HepG2 (cell line): Measurements from ENCODE around the gene PTGDR2. TPM values are rescaled to one million over a fixed set of nuclear protein-coding genes. Genes with fewer than 3 reads are reported as not detected.
A peak's percentile ranks its signal among the peaks of the same experiment; 100 is the strongest.

ENCODE experiments used
- AHR ChIP-seq: IDR thresholded peaks from 2 replicates; pipeline ENCODE4 v1.6.1; 2018; ENCODE audit warnings: missing genetic modification reagents, missing compliant biosample characterization
- ATF1 ChIP-seq: IDR thresholded peaks from 2 replicates; pipeline ENCODE4 v1.6.1; 2016; ENCODE audit warnings: mild to moderate bottlenecking, control low read depth
- BCL3 ChIP-seq: sonication (generic); formaldehyde crosslinking; IDR thresholded peaks from 2 replicates; pipeline ENCODE4 v1.5.1; 2020; ENCODE audit warnings: mild to moderate bottlenecking, missing genetic modification reagents, moderate library complexity
- CBX1 ChIP-seq: IDR thresholded peaks from one replicate; pipeline ENCODE4 v1.6.1; 2016; ENCODE audit warnings: antibody characterized with exemption, low read depth
- CBX2 ChIP-seq, 2 experiments: fragments of 200-600 bp in 1 of 2; sonication (generic); formaldehyde crosslinking in 1 of 2; IDR thresholded peaks; 2 replicates each; pipeline versions ENCODE4 v1.7.0 to v1.8.1; 2018 to 2022; ENCODE audit warnings: low read depth in 2 of 2, low read length in 1 of 2, mild to moderate bottlenecking in 1 of 2, missing genetic modification reagents in 1 of 2
- CENPT ChIP-seq: sonication (generic); formaldehyde crosslinking; IDR thresholded peaks from 2 replicates; pipeline ENCODE4 v1.8.0; 2022; ENCODE audit warnings: low read depth, mild to moderate bottlenecking, moderate library complexity, missing genetic modification reagents
- GATAD2A ChIP-seq: IDR thresholded peaks from 2 replicates; pipeline ENCODE4 v1.6.1; 2016
- GMEB2 ChIP-seq: IDR thresholded peaks from 2 replicates; pipeline ENCODE4 v1.6.1; 2016; ENCODE audit warnings: missing biosample characterization, missing genetic modification reagents, low read depth
- ISL2 ChIP-seq: sonication (generic); formaldehyde crosslinking; IDR thresholded peaks from 2 replicates; pipeline ENCODE4 v1.5.0; 2020; ENCODE audit warnings: missing genetic modification reagents
- JUND ChIP-seq: sonication (generic); formaldehyde crosslinking; IDR thresholded peaks from 2 replicates; pipeline ENCODE4 v1.8.0; 2022; ENCODE audit warnings: mild to moderate bottlenecking, missing genetic modification reagents
- MED8 ChIP-seq: sonication (generic); formaldehyde crosslinking; IDR thresholded peaks from 2 replicates; pipeline ENCODE4 v1.8.1; 2023; ENCODE audit warnings: mild to moderate bottlenecking, missing genetic modification reagents; ENCODE audit not compliant: insufficient replicate concordance
- MEF2D ChIP-seq: sonication (generic); formaldehyde crosslinking; IDR thresholded peaks from 2 replicates; pipeline ENCODE4 v1.5.1; 2020; ENCODE audit warnings: mild to moderate bottlenecking, missing genetic modification reagents
- MYC ChIP-seq: sonication (generic); formaldehyde crosslinking; IDR thresholded peaks from 2 replicates; pipeline ENCODE4 v1.9.0; 2021; ENCODE audit warnings: missing genetic modification reagents, borderline replicate concordance
- NCOR1 ChIP-seq: fragments of 200-600 bp; sonication (generic); IDR thresholded peaks from 2 replicates; pipeline ENCODE4 v1.7.0; 2017; ENCODE audit warnings: antibody characterized with exemption, low read length, borderline replicate concordance
- TAF1 ChIP-seq: sonication (generic); formaldehyde crosslinking; IDR thresholded peaks from 2 replicates; pipeline ENCODE4 v1.4.0; 2020; ENCODE audit warnings: missing genetic modification reagents
- XBP1 ChIP-seq: sonication (generic); formaldehyde crosslinking; IDR thresholded peaks from 2 replicates; pipeline ENCODE4 v1.5.0; 2020; ENCODE audit warnings: missing genetic modification reagents
- YY1 ChIP-seq: IDR thresholded peaks from 2 replicates; pipeline ENCODE4 v1.6.1; 2011; ENCODE audit warnings: low read length, low read depth, moderate library complexity, mild to moderate bottlenecking; ENCODE audit not compliant: insufficient read depth, insufficient replicate concordance
- ZBTB3 ChIP-seq: sonication (generic); formaldehyde crosslinking; IDR thresholded peaks from 2 replicates; pipeline ENCODE4 v1.4.0; 2020; ENCODE audit warnings: low read depth, mild to moderate bottlenecking, moderate library complexity, missing genetic modification reagents, borderline replicate concordance
- ZFP36L1 ChIP-seq: sonication (generic); formaldehyde crosslinking; IDR thresholded peaks from 2 replicates; pipeline ENCODE4 v1.8.0; 2022; ENCODE audit warnings: mild to moderate bottlenecking, missing genetic modification reagents, moderate library complexity
- ZNF24 ChIP-seq: fragments of 450-650 bp; IDR thresholded peaks from 2 replicates; pipeline ENCODE4 v1.6.1; 2017; ENCODE audit warnings: antibody characterized with exemption, mild to moderate bottlenecking
- ZNF354B ChIP-seq: sonication (generic); formaldehyde crosslinking; IDR thresholded peaks from 2 replicates; pipeline ENCODE4 v1.8.0; 2022; ENCODE audit warnings: mild to moderate bottlenecking, missing genetic modification reagents
- ZNF414 ChIP-seq: sonication (generic); formaldehyde crosslinking; IDR thresholded peaks from 2 replicates; pipeline ENCODE4 v1.5.0; 2020; ENCODE audit warnings: missing genetic modification reagents
- ZNF607 ChIP-seq: sonication (generic); formaldehyde crosslinking; IDR thresholded peaks from 2 replicates; pipeline ENCODE4 v1.5.1; 2020; ENCODE audit warnings: missing genetic modification reagents, mild to moderate bottlenecking, borderline replicate concordance
- ZNF713 ChIP-seq: sonication (generic); formaldehyde crosslinking; IDR thresholded peaks from 2 replicates; pipeline ENCODE4 v1.4.0; 2020; ENCODE audit warnings: mild to moderate bottlenecking, missing genetic modification reagents
- ZNF784 ChIP-seq: sonication (generic); formaldehyde crosslinking; IDR thresholded peaks from 2 replicates; pipeline ENCODE4 v1.5.1; 2020; ENCODE audit warnings: missing genetic modification reagents, mild to moderate bottlenecking, borderline replicate concordance
- ZNF891 ChIP-seq: sonication (generic); formaldehyde crosslinking; IDR thresholded peaks from 2 replicates; pipeline ENCODE4 v1.5.0; 2020; ENCODE audit warnings: mild to moderate bottlenecking, missing genetic modification reagents
- polyA plus RNA-seq, 8 experiments: library from polyadenylated mRNA; depleted of rRNA in 3 of 8; stranded (reverse) in 7 of 8; unstranded in 1 of 8; fragments of >200 nt; fragmentation: Illumina TruSeq in 4 of 8; extraction: Trizol in 4 of 8; gene quantifications; 2 replicates each; pipeline versions ENCODE4 v1.2.1 to v1.2.3, GENCODE V29; 2011 to 2016; ENCODE audit warnings: low read depth in 4 of 8, missing spikeins in 1 of 8, mixed read lengths in 1 of 8; ENCODE audit not compliant: insufficient read depth in 1 of 8
- total RNA-seq, 5 experiments: library from RNA; depleted of rRNA; stranded (reverse); fragments of >200 nt; fragmentation: Illumina TruSeq; extraction: Trizol; gene quantifications; 2 replicates each; pipeline ENCODE4 v1.2.3, GENCODE V29; 2016; ENCODE audit warnings: low read depth in 1 of 5

Gene PTGDR2
- total and polyA plus RNA-seq, 2 of the 13 experiments (the other 11 are each of a cell fraction or from before 2014, with no cell fraction given): 1.9 to 2.5 TPM

- TF ChIP-seq ZNF607 (peak; percentile 86), MEF2D (CRISPR knock-in tag) (peak; percentile 54), ZBTB3 (CRISPR knock-in tag) (peak; percentile 76; the same call in 1 of the 2 replicates), MED8 (CRISPR knock-in tag) (no peak), MYC (CRISPR knock-in tag) (peak; percentile 100), JUND (0 out of 2 replicates have a peak, but pooled peaks have one; percentile 46), ZNF414 (CRISPR knock-in tag) (peak; percentile 93; the same call in 1 of the 2 replicates), BCL3 (CRISPR knock-in tag) (peak; percentile 48; the same call in 1 of the 2 replicates), TAF1 (CRISPR knock-in tag) (peak; percentile 78; the same call in 1 of the 2 replicates), XBP1 (CRISPR knock-in tag) (no peak), ZNF891 (CRISPR knock-in tag) (peak; percentile 84), AHR (CRISPR knock-in tag) (peak; percentile 40; the same call in 1 of the 2 replicates), ZNF784 (peak; percentile 97), GATAD2A (peak; percentile 63; the same call in 1 of the 2 replicates), CBX1 (peak; percentile 93), ZNF713 (CRISPR knock-in tag) (no peak), CENPT (CRISPR knock-in tag) (peak; percentile 76; the same call in 1 of the 2 replicates), NCOR1 (no peak), ATF1 (peak; percentile 100), ISL2 (CRISPR knock-in tag) (peak; percentile 80; the same call in 1 of the 2 replicates), YY1 (peak; percentile 98), ZFP36L1 (peak; percentile 41; the same call in 1 of the 2 replicates), ZNF24 (no peak), GMEB2 (CRISPR knock-in tag) (peak; percentile 64; the same call in 1 of the 2 replicates), CBX2 (IDR thresholded peaks at IDR 0.05; ENCODE audit: low read depth, low read length) (no peak), CBX2 (CRISPR knock-in tag; IDR thresholded peaks at IDR 0.05; ENCODE audit: low read depth) (no peak), ZNF354B (CRISPR knock-in tag) (no peak)
These were observed 13.7 kb downstream of the PTGDR2 start, which contains the start of gene CCDC86 (continued) for GRCh38 chr11:60841797-60842667.
